Progenitor cell of endocrine pancreas (in vitro differentiated cells): ENCODE results near the gene HM13. TPM values are rescaled to one million over a fixed set of nuclear protein-coding genes. Genes with fewer than 3 reads are reported as not detected.
A peak's percentile ranks its signal among the peaks of the same experiment; 100 is the strongest.

Experiments
- DNase-seq: peaks from one replicate; pipeline ENCODE4 v3.0.0; 2021; ENCODE audit warnings: low spot score; ENCODE audit not compliant: unreplicated experiment
- H3K27ac Mint-ChIP-seq: 2 replicates; pipeline ENCODE4 v1.8.0; 2021; ENCODE audit warnings: mild to moderate bottlenecking, moderate library complexity, mixed read lengths
- H3K27me3 Mint-ChIP-seq: 2 replicates; pipeline ENCODE4 v1.8.0; 2021; ENCODE audit warnings: mixed read lengths
- H3K36me3 Mint-ChIP-seq: 2 replicates; pipeline ENCODE4 v1.8.0; 2022; ENCODE audit warnings: mixed read lengths; ENCODE audit not compliant: insufficient read depth
- H3K4me1 Mint-ChIP-seq: 2 replicates; pipeline ENCODE4 v1.8.0; 2021; ENCODE audit warnings: low read depth, mixed read lengths
- H3K4me3 Mint-ChIP-seq: 2 replicates; pipeline ENCODE4 v1.8.0; 2021; ENCODE audit warnings: low read depth, mild to moderate bottlenecking, moderate library complexity, mixed read lengths
- H3K9me3 Mint-ChIP-seq: 2 replicates; pipeline ENCODE4 v1.8.0; 2021; ENCODE audit warnings: low read depth, mixed read lengths
- total RNA-seq: library from RNA; stranded (reverse); gene quantifications from 2 replicates; pipeline ENCODE4 v1.2.1, GENCODE V29; 2021
- TF ChIP-seq, protein P1 (sequence below): fragments of 200-600 bp; sonication (generic); IDR thresholded peaks from one replicate; pipeline ENCODE4 v1.5.0; 2021; ENCODE audit warnings: antibody characterized with exemption, mild to moderate bottlenecking; ENCODE audit not compliant: unreplicated experiment

The HM13 gene
- total RNA-seq, 1 donor from 2014 or later, result 217 TPM

DNA sequence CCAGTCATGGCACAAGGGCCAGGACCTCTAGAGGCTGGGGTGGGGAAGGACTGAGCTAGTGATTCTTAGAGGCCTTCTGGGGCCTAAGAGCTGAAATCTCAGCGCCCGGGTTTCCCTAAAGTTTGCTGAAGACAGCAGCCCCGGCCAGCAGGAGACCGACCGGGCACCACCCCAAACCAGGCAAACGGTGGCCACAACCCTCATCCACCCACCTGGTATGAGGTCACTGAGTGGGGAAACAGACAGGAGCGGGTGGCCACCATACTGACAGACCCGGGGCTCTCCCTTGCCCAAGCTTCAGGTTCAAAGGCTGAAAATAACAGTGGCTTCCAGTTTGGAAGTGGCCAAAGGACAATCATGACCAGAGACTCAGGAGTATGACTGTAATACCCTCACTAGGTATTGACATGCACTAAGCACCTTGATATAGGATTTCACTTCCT, 55.8 kb downstream of the HM13 start:
- no peaks in the 10 kb centered on the region for H3K9me3 Mint-ChIP-seq
- TF ChIP-seq, protein P1, sequence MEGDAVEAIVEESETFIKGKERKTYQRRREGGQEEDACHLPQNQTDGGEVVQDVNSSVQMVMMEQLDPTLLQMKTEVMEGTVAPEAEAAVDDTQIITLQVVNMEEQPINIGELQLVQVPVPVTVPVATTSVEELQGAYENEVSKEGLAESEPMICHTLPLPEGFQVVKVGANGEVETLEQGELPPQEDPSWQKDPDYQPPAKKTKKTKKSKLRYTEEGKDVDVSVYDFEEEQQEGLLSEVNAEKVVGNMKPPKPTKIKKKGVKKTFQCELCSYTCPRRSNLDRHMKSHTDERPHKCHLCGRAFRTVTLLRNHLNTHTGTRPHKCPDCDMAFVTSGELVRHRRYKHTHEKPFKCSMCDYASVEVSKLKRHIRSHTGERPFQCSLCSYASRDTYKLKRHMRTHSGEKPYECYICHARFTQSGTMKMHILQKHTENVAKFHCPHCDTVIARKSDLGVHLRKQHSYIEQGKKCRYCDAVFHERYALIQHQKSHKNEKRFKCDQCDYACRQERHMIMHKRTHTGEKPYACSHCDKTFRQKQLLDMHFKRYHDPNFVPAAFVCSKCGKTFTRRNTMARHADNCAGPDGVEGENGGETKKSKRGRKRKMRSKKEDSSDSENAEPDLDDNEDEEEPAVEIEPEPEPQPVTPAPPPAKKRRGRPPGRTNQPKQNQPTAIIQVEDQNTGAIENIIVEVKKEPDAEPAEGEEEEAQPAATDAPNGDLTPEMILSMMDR, result no peak
- no peak overlapping the region for H3K4me3 Mint-ChIP-seq
- no peak for DNase-seq
- no peaks in the 10 kb centered on the region for H3K27me3 Mint-ChIP-seq
- peaks cover 5% of the 10 kb centered on the region for H3K36me3 Mint-ChIP-seq
- H3K4me1 Mint-ChIP-seq, result peaks cover 52% of the 10 kb centered on the region
- H3K27ac Mint-ChIP-seq, result peak overlapping the region; percentile 38

DNA sequence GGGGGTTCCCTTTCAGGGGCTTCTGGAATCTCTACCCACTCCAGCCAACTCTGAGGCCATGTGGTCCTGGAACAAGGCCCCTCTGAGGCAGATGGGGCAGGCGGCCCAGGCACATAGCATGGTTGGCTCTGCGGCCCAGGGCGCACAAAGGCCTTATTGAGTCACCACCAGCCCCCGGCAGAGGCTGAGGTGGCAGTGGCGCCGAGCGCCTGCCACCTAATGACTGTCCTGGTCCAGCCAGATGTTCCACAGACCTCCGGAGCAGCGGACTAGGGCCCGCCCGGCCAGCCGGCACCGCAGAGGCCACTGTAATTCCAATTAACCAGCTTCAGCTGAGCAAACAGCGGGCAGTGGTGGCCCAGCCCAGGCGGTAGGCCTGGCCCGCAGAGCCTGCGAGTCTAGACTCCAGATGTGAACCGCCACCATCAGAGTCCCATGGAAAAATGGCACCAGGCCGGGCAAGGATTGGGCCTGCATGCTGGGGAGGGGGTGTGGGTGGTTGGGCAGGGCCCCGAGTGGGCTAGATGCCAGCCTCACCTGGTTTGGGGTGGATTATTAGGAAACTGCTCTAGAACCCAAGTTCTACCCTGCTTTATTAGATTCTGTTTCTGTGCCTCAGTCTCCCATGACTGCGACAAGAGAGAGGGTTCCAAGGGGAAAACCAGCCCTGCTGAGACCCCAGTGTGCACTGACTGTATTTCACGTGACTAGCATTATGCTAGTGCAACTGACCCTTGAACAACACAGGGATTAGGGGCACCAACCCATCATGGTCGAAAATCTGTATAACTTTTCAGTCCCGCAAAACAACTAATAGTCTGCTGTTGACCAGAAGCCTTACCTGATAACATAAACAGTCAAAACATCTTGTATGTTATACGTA, 56.7 kb downstream of the HM13 start:
- DNase-seq, result no peak
- Mint-ChIP-seq H3K27ac (peak overlapping the region; percentile 95), H3K36me3 (peaks cover 2% of the 10 kb centered on the region), H3K27me3 (no peaks in the 10 kb centered on the region), H3K4me3 (no peak overlapping the region), H3K4me1 (peaks cover 52% of the 10 kb centered on the region), H3K9me3 (no peaks in the 10 kb centered on the region)
- TF ChIP-seq, protein P1, result no peak

DNA sequence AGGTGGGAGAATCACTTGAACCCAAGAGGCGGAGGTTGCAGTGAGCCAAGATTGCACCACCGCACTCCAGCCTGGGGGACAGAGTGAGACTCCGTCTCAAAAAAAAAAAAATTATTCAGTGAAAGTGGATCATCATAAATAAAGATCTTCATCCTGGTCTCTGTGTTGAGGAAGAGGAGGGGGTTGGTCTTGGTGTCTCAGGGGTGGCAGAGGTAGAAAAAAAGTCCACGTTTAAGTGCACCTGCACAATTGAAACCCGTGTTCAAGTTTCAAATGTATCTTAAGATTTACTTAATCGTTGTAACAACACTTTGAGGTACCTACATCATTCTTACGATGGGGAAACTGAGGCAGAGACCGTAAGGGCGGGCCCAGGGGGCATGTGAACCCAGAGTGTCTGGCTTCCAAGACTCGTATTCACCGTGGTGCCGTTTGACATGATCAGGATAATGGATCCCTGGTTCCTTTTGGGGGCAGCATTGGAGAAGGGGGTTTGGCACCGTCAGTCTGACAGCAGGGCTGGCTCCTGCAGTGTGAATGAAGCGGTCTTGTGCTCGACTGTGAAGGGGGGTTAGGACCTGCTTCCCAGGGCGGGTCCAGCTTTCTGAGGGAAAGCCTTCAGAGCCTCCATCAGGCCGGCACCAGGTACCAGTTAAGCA, 57.9 kb downstream of the HM13 start:
- TF ChIP-seq, protein P1, result no peak
- Mint-ChIP-seq H3K9me3 (no peaks in the 10 kb centered on the region), H3K27me3 (no peaks in the 10 kb centered on the region), H3K4me3 (peak overlapping the region; percentile 76), H3K27ac (peak overlapping the region; percentile 95), H3K36me3 (peaks cover 2% of the 10 kb centered on the region), H3K4me1 (peaks cover 46% of the 10 kb centered on the region)
- no peak for DNase-seq

DNA sequence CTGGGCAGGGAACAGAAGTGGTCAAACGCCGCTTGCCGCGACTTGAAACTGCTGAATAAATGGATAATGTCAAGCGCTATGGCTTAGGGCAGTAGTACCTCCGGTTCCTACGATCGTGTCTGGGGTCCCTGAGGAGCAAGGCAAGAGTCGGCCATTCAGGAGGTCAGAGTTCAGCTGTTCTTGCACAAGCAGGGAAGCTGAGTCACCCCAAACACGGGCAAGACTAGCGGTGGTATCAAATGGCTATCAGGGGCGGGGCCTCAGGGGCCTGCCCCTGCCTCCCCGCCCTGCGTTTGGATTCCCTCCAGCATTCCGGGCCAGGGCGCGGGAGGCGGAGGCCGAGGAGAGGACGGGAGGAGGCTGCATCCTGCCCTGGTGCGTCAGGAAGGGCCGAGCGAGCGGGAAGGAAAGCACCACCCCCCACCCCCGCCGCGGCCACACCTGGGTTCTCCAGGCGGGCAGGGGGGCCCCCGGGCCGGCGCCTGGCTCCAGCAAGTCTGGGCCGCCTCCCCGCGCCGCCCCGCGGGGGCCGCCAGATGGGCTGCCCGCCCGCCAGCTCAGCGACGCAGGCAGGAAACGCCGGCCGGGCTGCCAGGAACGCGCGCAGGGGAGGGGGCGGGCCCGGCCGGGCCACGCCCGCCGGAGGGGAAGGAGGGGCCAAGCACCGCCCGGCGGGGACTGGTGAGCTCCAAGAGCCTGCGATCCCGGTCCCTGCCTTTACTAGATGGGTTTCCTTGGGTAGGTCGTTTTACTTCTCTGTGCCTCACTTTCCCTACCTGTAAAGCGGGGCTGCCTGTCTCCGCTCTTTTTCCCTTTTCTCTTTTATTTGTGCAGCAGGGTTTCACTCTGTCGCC, 58.7 kb downstream of the HM13 start:
- Mint-ChIP-seq H3K36me3 (peaks cover 6% of the 10 kb centered on the region), H3K4me3 (peak overlapping the region; percentile 87), H3K27ac (peak overlapping the region; percentile 99), H3K9me3 (no peaks in the 10 kb centered on the region), H3K27me3 (no peaks in the 10 kb centered on the region), H3K4me1 (peaks cover 40% of the 10 kb centered on the region)
- peak; percentile 95 for DNase-seq
- TF ChIP-seq, protein P1, result no peak
